ENCODE measurements around the gene WNT10A.

GRCh38 chr2:218892693-218893348 lies 12.2 kb downstream of the WNT10A start:
- TF ChIP-seq CTCF (IDR thresholded peaks at IDR 0.05) (peak; percentile 48), GABPA (IDR thresholded peaks at IDR 0.05; ENCODE audit: low read depth) (no peak), RFX5 (IDR thresholded peaks at IDR 0.05; ENCODE audit: low read length) (no peak), JUND (IDR thresholded peaks at IDR 0.05) (no peak), RAD21 (IDR thresholded peaks at IDR 0.05; ENCODE audit: low read length) (peak; percentile 34), REST (IDR thresholded peaks at IDR 0.05; ENCODE audit: low read depth, low read length) (no peak), MAX (IDR thresholded peaks at IDR 0.05; ENCODE audit: low read depth) (peak; percentile 61; the same call in 1 of the 2 replicates), EP300 (IDR thresholded peaks at IDR 0.05; ENCODE audit: borderline replicate concordance in 1 of 2, low read depth in 1 of 2, low read length in 1 of 2) (no peak), RCOR1 (IDR thresholded peaks at IDR 0.05; ENCODE audit: low read length) (peak; percentile 53; the same call in 1 of the 2 replicates), POLR2AphosphoS5 (IDR thresholded peaks at IDR 0.05; ENCODE audit: low read depth, low read length) (no peak), CHD2 (IDR thresholded peaks at IDR 0.05; ENCODE audit: low read length, partially characterized antibody) (no peak), SMC3 (IDR thresholded peaks at IDR 0.05; ENCODE audit: low read depth, low read length) (no peak), EZH2phosphoT487 (IDR thresholded peaks at IDR 0.05; ENCODE audit: borderline replicate concordance, low read depth) (no peak)
- TF ChIP-seq, protein P1, sequence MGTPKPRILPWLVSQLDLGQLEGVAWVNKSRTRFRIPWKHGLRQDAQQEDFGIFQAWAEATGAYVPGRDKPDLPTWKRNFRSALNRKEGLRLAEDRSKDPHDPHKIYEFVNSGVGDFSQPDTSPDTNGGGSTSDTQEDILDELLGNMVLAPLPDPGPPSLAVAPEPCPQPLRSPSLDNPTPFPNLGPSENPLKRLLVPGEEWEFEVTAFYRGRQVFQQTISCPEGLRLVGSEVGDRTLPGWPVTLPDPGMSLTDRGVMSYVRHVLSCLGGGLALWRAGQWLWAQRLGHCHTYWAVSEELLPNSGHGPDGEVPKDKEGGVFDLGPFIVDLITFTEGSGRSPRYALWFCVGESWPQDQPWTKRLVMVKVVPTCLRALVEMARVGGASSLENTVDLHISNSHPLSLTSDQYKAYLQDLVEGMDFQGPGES (IDR thresholded peaks at IDR 0.05; ENCODE audit: low read depth, low read length): no peak

All from SK-N-SH (cell line).